GM21528 (cell line): ENCODE data around the gene AVPR1B.

Source experiments
- ATAC-seq: cut with Tn5 transposase; IDR thresholded peaks from one replicate; pipeline ENCODE4 v1.9.1; 2021; ENCODE audit warnings: mild to moderate bottlenecking, moderate library complexity; ENCODE audit not compliant: unreplicated experiment, low FRiP score

Gene AVPR1B

GRCh38 chr1:206117151-206117948, at the start of gene AVPR1B:
Gene AVPR1B (minus strand): TSS chr1:206117388. CDS start chr1:206116890, 498 bp downstream.
- ATAC-seq, result no peak

GRCh38 chr1:206145771-206146290, 28.6 kb upstream of the AVPR1B start:
- no peak for ATAC-seq

GRCh38 chr1:206144605-206145004, 27.4 kb upstream of the AVPR1B start:
- ATAC-seq, result no peak

- ATAC-seq, result no peak
Observed at GRCh38 chr1:206143537-206144172, 26.5 kb upstream of the AVPR1B start.

- no peak for ATAC-seq
Observed at GRCh38 chr1:206142770-206143169, 25.6 kb upstream of the AVPR1B start.

- no peak for ATAC-seq
Observed at GRCh38 chr1:206142011-206142410, 24.8 kb upstream of the AVPR1B start.

GRCh38 chr1:206136241-206136640, 19.1 kb upstream of the AVPR1B start:
- no peak for ATAC-seq

GRCh38 chr1:206135248-206135647, 18.1 kb upstream of the AVPR1B start:
- ATAC-seq, result no peak

- no peak for ATAC-seq
Observed at GRCh38 chr1:206133751-206134415, 16.7 kb upstream of the AVPR1B start.

GRCh38 chr1:206131037-206131436, 13.8 kb upstream of the AVPR1B start:
- ATAC-seq, result no peak

- ATAC-seq, result no peak
Observed at GRCh38 chr1:206128196-206128595, 11.0 kb upstream of the AVPR1B start.

GRCh38 chr1:206127336-206127735, 10.1 kb upstream of the AVPR1B start:
- ATAC-seq, result no peak

- no peak for ATAC-seq
Observed at GRCh38 chr1:206125346-206125745, 8.2 kb upstream of the AVPR1B start.

- ATAC-seq, result no peak
Observed at GRCh38 chr1:206122686-206123085, 5.5 kb upstream of the AVPR1B start.

GRCh38 chr1:206121269-206121668, 4.1 kb upstream of the AVPR1B start:
- ATAC-seq, result no peak

GRCh38 chr1:206120406-206120805, 3.2 kb upstream of the AVPR1B start:
- ATAC-seq, result no peak

- no peak for ATAC-seq
Observed at GRCh38 chr1:206116873-206117150, 376 bp downstream of the AVPR1B start.

GRCh38 chr1:206116191-206116872, 856 bp downstream of the AVPR1B start:
- ATAC-seq, result no peak

- no peak for ATAC-seq
Observed at GRCh38 chr1:206115791-206116190, 1.4 kb downstream of the AVPR1B start.

- no peak for ATAC-seq
Observed at GRCh38 chr1:206114692-206115640, 2.2 kb downstream of the AVPR1B start.
